ENCODE measurements around the gene CCDC121. TPM values are rescaled to one million over a fixed set of nuclear protein-coding genes. Genes with fewer than 3 reads are reported as not detected.

CCDC121 gene
- total and polyA plus RNA-seq, 10 of the 15 experiments (the other 5 are each of a cell fraction or from before 2014, with no cell fraction given) = 0.34 to 1.2 (median 0.63) TPM

- Histone ChIP-seq H3K9me3 (replicated peaks; ENCODE audit: control insufficient read depth, insufficient read depth, low read length) (no peaks in the 10 kb centered on the region), H3K27me3 (replicated peaks in 1 of 2; ENCODE audit: control insufficient read depth in 2 of 2, insufficient read depth in 2 of 2, low read length in 1 of 2) (no peaks in the 10 kb centered on the region), H3K27ac (ENCODE audit: control insufficient read depth, insufficient read depth) (peak within 1 kb of the TSS; percentile 80), H3K36me3 (ENCODE audit: control insufficient read depth in 2 of 2, insufficient read depth in 2 of 2, low read length in 1 of 2) (peaks cover 2 to 13% of the 10 kb centered on the region in 2 experiments; a peak in 3 of 4 replicates), H3K4me2 (ENCODE audit: control insufficient read depth, insufficient read depth) (peak within 1 kb of the TSS; percentile 80), H4K20me1 (ENCODE audit: control insufficient read depth, insufficient read depth) (no peaks in the 10 kb centered on the region), H2AFZ (ENCODE audit: control insufficient read depth, low read depth, low read length) (peak within 1 kb of the TSS; percentile 97), H3K9ac (ENCODE audit: control insufficient read depth, insufficient read depth, low read length) (peak within 1 kb of the TSS; percentile 89), H3K79me2 (ENCODE audit: control insufficient read depth, insufficient read depth, low read length) (peaks cover 29% of the 10 kb centered on the region), H3K4me3 (peak within 1 kb of the TSS; percentile 90), H3K4me1 (ENCODE audit: control insufficient read depth, insufficient read depth, low read length) (peaks cover 10% of the 10 kb centered on the region)
- peak; percentile 99 for FAIRE-seq
- ChIA-PET CTCF (interaction anchor here (0.7 to 7.1 kb wide), 4 partner anchors 10 to 50 kb away, joined by 3 to 79 read pairs (median 3); no protein-coding TSS in a partner anchor), SMC1A (ENCODE audit: uncharacterized antibody, unreplicated experiment) (interaction anchor here (0.9 to 1.3 kb wide), 4 partner anchors 8 to 292 kb away, joined by 3 to 4 read pairs (median 4); no protein-coding TSS in a partner anchor), POLR2A (interaction anchor here (1.0 to 1.3 kb wide), 2 partner anchors 8 to 35 kb away, joined by 3 to 5 read pairs; partner anchors contain the start of genes CCDC121 and GPN1), RAD21 (ENCODE audit: unreplicated experiment) (no interaction called here)
- no TSS peak for BruUV-seq (replicated peaks)
- in situ Hi-C loops (cut with MboI) (no loop called here), intact Hi-C loops (cut with micrococcal nuclease; ENCODE audit: unreplicated experiment) (loop anchor here (10.0 kb wide), 1 partner anchor 179 kb away; the partner anchor contains the start of gene IFT172)
- under 1% methylated on average over 55 of the region's 56 CpGs for WGBS (ENCODE audit: insufficient coverage, insufficient replicate concordance, low lambda C conversion rate, missing lambda C conversion rate)
- peak; percentile 77 for DNase-seq (ENCODE audit: low read depth, low spot score)
- peak; percentile 90 for ATAC-seq
- TF ChIP-seq FOXM1 (IDR thresholded peaks at IDR 0.05; ENCODE audit: low read depth, low read length) = 0 out of 2 replicates have a peak, but pooled peaks have one; percentile 12
- TF ChIP-seq PKNOX1 (IDR thresholded peaks at IDR 0.05) = peak; percentile 90
- no peak for TF ChIP-seq SREBF2 (IDR thresholded peaks at IDR 0.05; ENCODE audit: low read length)
- peak; percentile 32; the same call in 1 of the 2 replicates for TF ChIP-seq IRF5 (IDR thresholded peaks at IDR 0.05; ENCODE audit: borderline replicate concordance)
- TF ChIP-seq POU2F2 (IDR thresholded peaks at IDR 0.05; ENCODE audit: borderline replicate concordance, low read depth, low read length) = peak; percentile 81; the same call in 2 of the 3 replicates
- TF ChIP-seq GABPA (IDR thresholded peaks at IDR 0.05; ENCODE audit: low read depth) = peak; percentile 99
- peak; percentile 94 for TF ChIP-seq SKIL (IDR thresholded peaks at IDR 0.05; ENCODE audit: low read depth, poor library complexity, severe bottlenecking)
- TF ChIP-seq BCLAF1 (IDR thresholded peaks at IDR 0.05) = no peak
- TF ChIP-seq ZBED1 (IDR thresholded peaks at IDR 0.05; ENCODE audit: borderline replicate concordance) = 0 out of 2 replicates have a peak, but pooled peaks have one; percentile 53
Measured at GRCh38 chr2:27663285-27664153, 34.7 kb upstream of the CCDC121 start, which contains the start of the genes SLC4A1AP and SUPT7L. Gene SLC4A1AP (plus strand): TSS chr2:27663889. CDS start chr2:27663915, 26 bp downstream. Gene SUPT7L (minus strand): TSS chr2:27663614. CDS start chr2:27662192, 1,422 bp downstream.

Data from GM12878 (cell line).